LNCaP clone FGC (cell line): ENCODE measurements around the gene BLTP3A.
"Not testable (repeated sequence)": the region's sequence is repeated elsewhere in the genome, so short reads cannot be mapped to it uniquely, and the experiment has no call there.

Experiments
- DNase-seq: peaks from one replicate; pipeline ENCODE4 v3.0.0-alpha.2; 2011; ENCODE audit warnings: low read depth
- H3K4me3 ChIP-seq: 2 replicates; pipeline ENCODE4 v1.5.1; 2011; ENCODE audit warnings: mild to moderate bottlenecking, low read depth, low read length, control low read depth
- TF ChIP-seq, protein P1 (sequence below): IDR thresholded peaks from 2 replicates; pipeline ENCODE4 v1.5.1; 2012; ENCODE audit warnings: mild to moderate bottlenecking; ENCODE audit not compliant: control insufficient read depth, insufficient read depth; ENCODE audit errors: extremely low read depth

Gene BLTP3A, protein sequence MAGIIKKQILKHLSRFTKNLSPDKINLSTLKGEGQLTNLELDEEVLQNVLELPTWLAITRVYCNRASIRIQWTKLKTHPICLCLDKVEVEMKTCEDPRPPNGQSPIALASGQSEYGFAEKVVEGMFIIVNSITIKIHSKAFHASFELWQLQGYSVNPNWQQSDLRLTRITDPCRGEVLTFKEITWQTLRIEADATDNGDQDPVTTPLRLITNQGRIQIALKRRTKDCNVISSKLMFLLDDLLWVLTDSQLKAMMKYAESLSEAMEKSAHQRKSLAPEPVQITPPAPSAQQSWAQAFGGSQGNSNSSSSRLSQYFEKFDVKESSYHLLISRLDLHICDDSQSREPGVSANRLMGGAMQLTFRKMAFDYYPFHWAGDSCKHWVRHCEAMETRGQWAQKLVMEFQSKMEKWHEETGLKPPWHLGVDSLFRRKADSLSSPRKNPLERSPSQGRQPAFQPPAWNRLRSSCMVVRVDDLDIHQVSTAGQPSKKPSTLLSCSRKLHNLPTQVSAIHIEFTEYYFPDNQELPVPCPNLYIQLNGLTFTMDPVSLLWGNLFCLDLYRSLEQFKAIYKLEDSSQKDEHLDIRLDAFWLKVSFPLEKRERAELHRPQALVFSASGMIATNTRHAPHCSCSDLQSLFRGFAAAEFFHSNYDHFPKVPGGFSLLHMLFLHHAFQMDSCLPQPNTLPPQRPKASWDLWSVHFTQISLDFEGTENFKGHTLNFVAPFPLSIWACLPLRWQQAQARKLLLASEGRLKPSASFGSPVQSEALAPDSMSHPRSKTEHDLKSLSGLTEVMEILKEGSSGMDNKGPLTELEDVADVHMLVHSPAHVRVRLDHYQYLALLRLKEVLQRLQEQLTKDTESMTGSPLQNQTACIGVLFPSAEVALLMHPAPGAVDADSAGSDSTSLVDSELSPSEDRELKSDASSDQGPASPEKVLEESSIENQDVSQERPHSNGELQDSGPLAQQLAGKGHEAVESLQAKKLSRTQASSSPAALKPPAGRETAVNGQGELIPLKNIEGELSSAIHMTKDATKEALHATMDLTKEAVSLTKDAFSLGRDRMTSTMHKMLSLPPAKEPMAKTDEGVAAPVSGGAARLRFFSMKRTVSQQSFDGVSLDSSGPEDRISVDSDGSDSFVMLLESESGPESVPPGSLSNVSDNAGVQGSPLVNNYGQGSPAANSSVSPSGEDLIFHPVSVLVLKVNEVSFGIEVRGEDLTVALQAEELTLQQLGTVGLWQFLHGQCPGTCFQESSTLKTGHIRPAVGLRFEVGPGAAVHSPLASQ (N-terminal part only)

DNA sequence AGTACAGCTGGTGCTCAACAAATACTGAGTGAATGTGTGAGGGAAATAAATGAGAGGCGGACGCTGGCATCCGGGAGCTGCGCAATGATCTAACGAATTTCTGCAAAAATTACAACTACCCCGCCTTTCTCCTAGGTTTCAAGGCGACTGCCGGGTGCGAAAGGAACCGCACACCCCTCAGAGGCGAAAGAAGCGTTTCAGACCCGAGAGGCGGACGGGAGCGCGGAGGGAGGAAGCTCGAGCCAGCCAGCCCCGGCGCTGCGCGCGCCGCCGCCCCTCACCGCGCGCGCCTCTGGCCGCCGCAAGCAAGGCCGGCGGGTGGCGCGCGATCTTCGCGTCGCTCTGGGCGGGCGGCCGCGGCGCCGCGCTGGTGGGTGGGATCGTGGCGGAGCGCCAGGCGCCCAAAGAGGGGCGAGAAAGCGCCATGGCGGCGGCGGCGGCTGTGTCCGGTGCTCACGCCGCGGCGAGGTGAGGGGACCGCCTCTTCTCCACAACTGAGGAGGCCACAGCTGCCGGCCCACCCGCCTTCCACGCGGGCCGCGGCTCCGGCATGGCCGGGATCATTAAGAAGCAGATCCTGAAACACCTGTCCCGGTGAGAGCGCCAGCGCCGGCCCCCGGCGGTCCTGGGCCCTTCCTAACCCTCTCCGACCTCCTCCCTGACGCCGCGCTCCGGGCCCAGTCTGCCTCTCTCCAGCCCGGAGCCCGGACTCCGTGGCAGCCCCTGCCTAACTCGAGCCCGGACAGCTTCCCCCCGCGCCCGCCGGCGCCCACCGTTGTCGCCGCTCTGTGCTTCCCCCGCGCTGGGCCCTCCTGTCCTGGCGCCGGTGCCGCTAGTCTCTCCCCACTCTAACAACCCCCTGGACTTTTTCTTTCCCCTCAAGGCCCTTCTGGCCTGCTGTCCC lies at the start of gene BLTP3A:
BLTP3A (plus strand) TSS at position 383 of the 904 bp plus-strand sequence; CDS start at position 551, 168 bp downstream.
- H3K4me3 ChIP-seq: peak within 1 kb of the TSS; percentile 82
- TF ChIP-seq, protein P1, sequence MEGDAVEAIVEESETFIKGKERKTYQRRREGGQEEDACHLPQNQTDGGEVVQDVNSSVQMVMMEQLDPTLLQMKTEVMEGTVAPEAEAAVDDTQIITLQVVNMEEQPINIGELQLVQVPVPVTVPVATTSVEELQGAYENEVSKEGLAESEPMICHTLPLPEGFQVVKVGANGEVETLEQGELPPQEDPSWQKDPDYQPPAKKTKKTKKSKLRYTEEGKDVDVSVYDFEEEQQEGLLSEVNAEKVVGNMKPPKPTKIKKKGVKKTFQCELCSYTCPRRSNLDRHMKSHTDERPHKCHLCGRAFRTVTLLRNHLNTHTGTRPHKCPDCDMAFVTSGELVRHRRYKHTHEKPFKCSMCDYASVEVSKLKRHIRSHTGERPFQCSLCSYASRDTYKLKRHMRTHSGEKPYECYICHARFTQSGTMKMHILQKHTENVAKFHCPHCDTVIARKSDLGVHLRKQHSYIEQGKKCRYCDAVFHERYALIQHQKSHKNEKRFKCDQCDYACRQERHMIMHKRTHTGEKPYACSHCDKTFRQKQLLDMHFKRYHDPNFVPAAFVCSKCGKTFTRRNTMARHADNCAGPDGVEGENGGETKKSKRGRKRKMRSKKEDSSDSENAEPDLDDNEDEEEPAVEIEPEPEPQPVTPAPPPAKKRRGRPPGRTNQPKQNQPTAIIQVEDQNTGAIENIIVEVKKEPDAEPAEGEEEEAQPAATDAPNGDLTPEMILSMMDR: peak; percentile 46
- DNase-seq: no peak

DNA sequence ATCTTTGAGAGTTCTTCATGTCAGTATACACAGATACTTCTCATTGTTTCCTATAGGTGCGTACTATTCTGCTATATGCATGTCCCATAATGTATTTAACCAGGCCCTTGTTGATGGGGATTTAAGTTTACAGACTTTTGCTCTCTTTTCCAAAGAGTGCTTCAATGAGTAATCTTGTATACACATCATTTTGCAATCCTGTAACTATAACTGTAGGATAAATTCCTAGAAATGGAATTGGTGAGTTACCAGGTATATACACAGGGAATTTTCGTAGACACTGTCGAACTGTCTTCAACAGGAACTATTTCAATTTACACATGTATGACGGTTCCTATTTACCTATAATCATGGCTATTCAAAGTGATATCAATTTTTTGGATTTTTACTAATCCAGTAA lies 49.8 kb upstream of the BLTP3A start:
- no peak for DNase-seq
- TF ChIP-seq, protein P1: no peak
- H3K4me3 ChIP-seq: no peak overlapping the region

DNA sequence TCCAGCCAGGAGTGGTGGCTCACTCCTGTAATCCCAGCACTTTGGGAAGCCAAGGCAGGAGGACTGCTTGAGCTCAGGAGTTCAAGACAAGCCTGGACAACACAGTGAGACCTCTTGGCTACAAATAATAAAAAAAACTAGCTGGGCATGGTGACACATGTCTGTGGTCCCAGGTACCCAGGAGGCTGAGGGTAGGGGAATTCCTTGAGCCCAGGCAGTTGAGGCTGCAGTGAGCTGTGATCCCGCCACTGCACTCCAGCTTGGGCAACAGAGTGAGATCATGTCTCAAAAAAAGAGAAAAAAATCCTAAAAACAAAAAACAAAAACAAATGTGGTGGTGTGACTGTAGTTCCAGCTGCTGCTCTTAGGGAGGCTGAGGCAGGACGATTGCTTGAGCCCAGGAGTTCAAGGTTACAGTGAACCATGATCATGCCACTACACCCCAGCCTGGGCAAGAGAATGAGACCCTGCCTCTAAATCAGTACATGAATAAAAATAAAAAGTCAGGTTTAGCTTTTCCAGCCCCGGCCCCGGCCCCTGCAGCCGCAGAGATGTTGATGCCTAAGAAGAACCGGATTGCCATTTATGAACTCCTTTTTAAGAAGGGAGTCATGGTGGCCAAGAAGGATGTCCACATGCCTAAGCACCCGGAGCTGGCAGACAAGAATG lies 48.1 kb upstream of the BLTP3A start:
- TF ChIP-seq, protein P1: no peak
- no peak overlapping the region for H3K4me3 ChIP-seq
- no peak for DNase-seq

DNA sequence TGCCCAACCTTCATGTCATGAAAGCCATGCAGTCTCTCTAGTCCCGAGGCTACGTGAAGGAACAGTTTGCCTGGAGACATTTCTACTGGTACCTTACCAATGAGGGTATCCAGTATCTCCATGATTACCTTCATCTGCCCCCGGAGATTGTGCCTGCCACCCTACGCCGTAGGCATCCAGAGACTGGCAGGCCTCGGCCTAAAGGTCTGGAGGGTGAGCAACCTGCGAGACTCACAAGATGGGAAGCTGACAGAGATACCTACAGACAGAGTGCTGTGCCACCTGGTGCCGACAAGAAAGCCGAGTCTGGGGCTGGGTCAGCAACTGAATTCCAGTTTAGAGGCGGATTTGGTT lies 47.6 kb upstream of the BLTP3A start:
- H3K4me3 ChIP-seq, DNase-seq: not testable (repeated sequence)

DNA sequence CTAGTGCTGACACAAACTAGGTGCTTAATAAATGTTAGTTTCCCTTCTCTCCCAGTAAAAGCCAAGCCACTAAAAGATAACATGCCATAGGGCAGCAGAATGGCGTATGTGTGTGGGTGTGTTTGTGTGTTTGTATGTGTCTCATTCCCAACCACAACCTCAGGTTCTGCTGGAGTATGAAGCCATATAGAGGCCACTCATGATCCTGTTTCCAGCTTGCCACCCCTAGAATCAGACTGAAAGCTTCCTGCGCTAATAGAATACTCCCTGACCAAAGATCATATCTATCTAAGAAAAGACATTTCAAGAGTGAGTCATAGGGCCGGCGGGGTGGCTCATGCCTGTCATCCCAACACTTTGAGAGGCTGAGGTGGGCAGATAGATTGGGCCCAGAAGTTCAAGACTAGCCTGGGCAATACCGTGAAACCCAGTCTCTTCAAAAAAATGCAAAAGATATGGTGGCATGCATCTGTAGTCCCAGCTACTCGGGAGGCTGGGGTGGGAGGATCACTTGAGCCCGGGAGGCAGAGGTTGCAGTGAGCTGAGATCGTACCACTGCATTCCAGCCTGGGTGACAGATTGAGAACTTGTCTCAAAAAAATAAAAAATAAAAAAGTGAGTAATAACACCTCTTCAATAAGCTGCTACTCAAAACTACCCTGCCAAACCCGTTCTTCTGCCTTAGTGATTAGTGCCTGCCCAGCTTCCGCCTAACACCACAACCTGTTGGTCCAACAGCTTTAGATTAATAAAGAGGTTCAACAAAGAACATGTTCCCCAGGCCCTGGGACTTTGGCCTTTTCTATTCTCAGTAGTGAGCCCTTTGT lies 46.4 kb upstream of the BLTP3A start:
- H3K4me3 ChIP-seq: no peak overlapping the region
- peak; percentile 67 for DNase-seq
- TF ChIP-seq, protein P1: no peak

DNA sequence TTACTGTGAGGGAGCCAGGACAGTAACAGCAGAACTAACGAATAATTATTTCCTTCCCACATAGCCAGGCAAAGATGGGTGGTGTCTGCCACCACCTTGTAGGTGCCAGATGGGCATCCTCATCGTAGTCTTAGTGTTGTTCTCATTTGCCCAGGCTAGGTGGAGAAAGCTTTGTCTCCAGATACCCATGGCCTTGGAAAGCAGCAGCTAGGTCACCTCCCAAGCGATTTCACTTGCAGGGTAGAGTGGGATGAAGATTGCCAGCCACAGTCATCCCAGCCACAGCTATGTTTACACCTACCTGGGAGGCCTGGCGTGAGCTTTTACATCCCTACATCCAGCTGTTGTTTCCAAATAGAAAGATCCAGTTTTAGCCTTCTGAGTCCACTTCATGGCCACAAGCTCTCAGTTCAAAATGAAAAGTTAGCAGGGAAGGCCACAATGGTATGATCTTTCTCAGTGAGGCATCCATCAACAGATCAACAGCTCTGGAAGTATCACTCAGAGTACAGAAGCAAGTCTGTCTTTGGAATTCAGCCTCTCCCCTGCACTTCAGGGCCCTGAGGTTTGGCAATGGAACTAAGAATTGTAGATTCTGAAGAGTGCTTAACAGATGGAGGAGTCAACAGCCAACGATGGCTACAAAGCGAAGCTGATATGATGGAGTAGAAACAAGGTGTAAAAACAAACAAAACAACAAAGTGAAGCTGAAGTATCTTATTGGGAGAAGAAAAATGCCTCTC lies 45.6 kb upstream of the BLTP3A start:
- TF ChIP-seq, protein P1: no peak
- H3K4me3 ChIP-seq: no peak overlapping the region
- no peak for DNase-seq
